Mesendoderm (in vitro differentiated cells): ENCODE measurements around the gene PGAP2.
"Not testable (repeated sequence)": the region's sequence is repeated elsewhere in the genome, so short reads cannot be mapped to it uniquely, and the experiment has no call there.

Experiments used
- DNase-seq: peaks from one replicate; pipeline ENCODE4 v3.0.0; 2013
- H2AK5ac ChIP-seq: 2 replicates; pipeline ENCODE4 v1.6.1; 2013; ENCODE audit warnings: low read length, inconsistent platforms
- H2BK120ac ChIP-seq: 2 replicates; pipeline ENCODE4 v1.6.1; 2013; ENCODE audit warnings: low read depth, mild to moderate bottlenecking, low read length, moderate library complexity, mixed read lengths
- H2BK15ac ChIP-seq: replicated peaks from 2 replicates; pipeline ENCODE4 v1.6.1; 2013; ENCODE audit warnings: low read depth, mild to moderate bottlenecking, moderate library complexity
- H2BK5ac ChIP-seq: 2 replicates; pipeline ENCODE4 v1.6.1; 2013; ENCODE audit warnings: low read length, inconsistent platforms
- H3K18ac ChIP-seq: 2 replicates; pipeline ENCODE4 v1.6.1; 2013; ENCODE audit warnings: mild to moderate bottlenecking, low read length, mixed read lengths
- H3K23ac ChIP-seq: one replicate; pipeline ENCODE4 v1.6.1; 2013; ENCODE audit warnings: low read length
- H3K27ac ChIP-seq: 2 replicates; pipeline ENCODE4 v1.5.1; 2013; ENCODE audit warnings: low read depth, mild to moderate bottlenecking, inconsistent platforms, low read length, moderate library complexity
- H3K27me3 ChIP-seq: 2 replicates; pipeline ENCODE4 v1.6.1; 2013; ENCODE audit warnings: low read length, control low read depth, mild to moderate bottlenecking, inconsistent platforms; ENCODE audit not compliant: insufficient read depth, poor library complexity
- H3K36me3 ChIP-seq: 2 replicates; pipeline ENCODE4 v1.6.1; 2013; ENCODE audit warnings: low read length, inconsistent platforms; ENCODE audit not compliant: control insufficient read depth, insufficient read depth
- H3K4ac ChIP-seq: one replicate; pipeline ENCODE4 v1.6.1; 2013; ENCODE audit warnings: low read depth, mild to moderate bottlenecking, low read length, moderate library complexity
- H3K4me1 ChIP-seq: 2 replicates; pipeline ENCODE4 v1.6.1; 2013; ENCODE audit warnings: low read depth, low read length, inconsistent platforms; ENCODE audit not compliant: control insufficient read depth
- H3K4me2 ChIP-seq: 2 replicates; pipeline ENCODE4 v1.6.1; 2013; ENCODE audit warnings: low read length
- H3K4me3 ChIP-seq: 2 replicates; pipeline ENCODE4 v1.5.1; 2013; ENCODE audit warnings: mild to moderate bottlenecking, low read length
- H3K56ac ChIP-seq: one replicate; pipeline ENCODE4 v1.6.1; 2013; ENCODE audit warnings: low read length
- H3K79me1 ChIP-seq: 2 replicates; pipeline ENCODE4 v1.6.1; 2013; ENCODE audit warnings: low read length, inconsistent platforms
- H3K79me2 ChIP-seq: 2 replicates; pipeline ENCODE4 v1.6.1; 2013; ENCODE audit warnings: mild to moderate bottlenecking, low read length; ENCODE audit not compliant: control insufficient read depth, insufficient read depth
- H3K9ac ChIP-seq: 2 replicates; pipeline ENCODE4 v1.6.1; 2013; ENCODE audit warnings: low read length, inconsistent platforms
- H4K5ac ChIP-seq: one replicate; pipeline ENCODE4 v1.6.1; 2013; ENCODE audit warnings: low read length
- H4K8ac ChIP-seq: one replicate; pipeline ENCODE4 v1.6.1; 2013; ENCODE audit warnings: low read depth, mild to moderate bottlenecking, control low read depth, low read length, moderate library complexity
- WGBS: extraction: QIAGEN DNeasy Blood & Tissue Kit; methylation state at CpG from one replicate; pipeline ENCODE4 v1.1.7; 2013; ENCODE audit warnings: low lambda C conversion rate, missing lambda C conversion rate; ENCODE audit not compliant: insufficient coverage; ENCODE audit errors: extremely low coverage; 5-methylcytosine and 5-hydroxymethylcytosine counted together

PGAP2 gene

GRCh38 chr11:3809624-3809928, 1.2 kb downstream of the PGAP2 start:
- DNase-seq, result peak; percentile 27
- no peak overlapping the region for H3K4me2 ChIP-seq
- H3K79me2 ChIP-seq, result no peaks in the 10 kb centered on the region

DNA sequence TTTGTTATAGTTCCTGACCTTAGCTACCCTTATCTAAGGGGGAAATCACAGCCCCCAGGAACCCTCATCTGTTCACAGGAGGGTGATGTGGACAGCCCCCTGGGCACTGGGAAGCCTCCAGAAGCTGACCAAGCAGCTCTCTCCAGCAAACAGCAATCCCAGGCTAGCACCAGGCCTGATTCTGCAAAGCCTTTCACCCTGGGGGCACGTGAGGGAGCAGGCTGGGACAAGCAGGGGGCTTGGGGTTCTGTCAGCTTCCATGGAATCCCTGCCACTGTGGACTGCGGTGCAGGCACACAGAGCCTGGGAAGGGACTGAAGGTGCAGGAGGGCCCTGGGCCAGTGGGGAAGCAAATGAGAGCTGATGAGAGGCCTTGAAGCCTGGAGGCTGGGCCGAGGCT, 2.1 kb downstream of the PGAP2 start:
- no peak overlapping the region for H4K8ac ChIP-seq
- no peaks in the 10 kb centered on the region for H3K27me3 ChIP-seq
- H3K4me1 ChIP-seq, result no peaks in the 10 kb centered on the region
- H3K23ac ChIP-seq, result no peak overlapping the region
- no peaks in the 10 kb centered on the region for H3K36me3 ChIP-seq
- DNase-seq, result no peak
- no peak overlapping the region for H3K4me3 ChIP-seq
- no peak overlapping the region for H3K18ac ChIP-seq
- H3K79me1 ChIP-seq, result peaks cover 2% of the 10 kb centered on the region
- no peak overlapping the region for H3K4ac ChIP-seq
- no peak overlapping the region for H3K4me2 ChIP-seq
- H4K5ac ChIP-seq, result no peak overlapping the region
- no peak overlapping the region for H3K27ac ChIP-seq
- no peak overlapping the region for H3K56ac ChIP-seq
- no peak overlapping the region for H2AK5ac ChIP-seq
- no peak overlapping the region for H2BK5ac ChIP-seq
- no peaks in the 10 kb centered on the region for H3K79me2 ChIP-seq
- no peak overlapping the region for H3K9ac ChIP-seq
- no peak overlapping the region for H2BK15ac ChIP-seq
- WGBS, result no CpG with 5 or more reads among the region's 3 CpGs
- no peak overlapping the region for H2BK120ac ChIP-seq

More at GRCh38 chr11:3809624-3809928, 1.2 kb downstream of the PGAP2 start:
- WGBS, result no CpG with 5 or more reads among the region's 1 CpG
- Histone ChIP-seq H2BK15ac (no peak overlapping the region), H4K5ac (no peak overlapping the region), H3K27ac (no peak overlapping the region), H3K4me3 (no peak overlapping the region), H3K18ac (no peak overlapping the region), H3K4ac (no peak overlapping the region), H3K23ac (no peak overlapping the region), H3K56ac (no peak overlapping the region), H3K9ac (peak overlapping the region; percentile 4), H2BK120ac (no peak overlapping the region), H4K8ac (no peak overlapping the region), H2BK5ac (no peak overlapping the region), H3K4me1 (no peaks in the 10 kb centered on the region), H2AK5ac (no peak overlapping the region), H3K27me3 (no peaks in the 10 kb centered on the region), H3K79me1 (peaks cover 2% of the 10 kb centered on the region), H3K36me3 (no peaks in the 10 kb centered on the region)

DNA sequence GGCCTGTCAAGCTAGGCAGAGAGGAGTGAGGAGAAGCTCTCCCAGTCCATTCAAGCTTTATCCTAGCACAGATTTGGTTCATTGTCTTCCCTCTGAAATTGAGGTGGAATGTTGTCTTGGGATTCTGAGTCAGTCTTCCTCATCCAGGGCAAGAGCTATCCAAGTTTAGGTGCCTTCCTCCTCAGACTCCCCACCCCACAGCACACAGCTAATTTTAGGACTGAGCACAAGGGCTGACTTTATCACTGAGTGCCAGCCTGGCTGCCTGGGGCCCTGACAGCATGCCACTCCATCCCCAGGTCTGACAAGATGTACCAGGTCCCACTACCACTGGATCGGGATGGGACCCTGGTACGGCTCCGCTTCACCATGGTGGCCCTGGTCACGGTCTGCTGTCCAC, 2.6 kb downstream of the PGAP2 start:
- Histone ChIP-seq H3K4me3 (no peak overlapping the region), H4K8ac (no peak overlapping the region), H3K27ac (no peak overlapping the region), H3K56ac (no peak overlapping the region), H3K4me1 (no peaks in the 10 kb centered on the region), H3K4me2 (no peak overlapping the region), H2BK15ac (no peak overlapping the region), H3K79me2 (no peaks in the 10 kb centered on the region), H2AK5ac (no peak overlapping the region), H3K79me1 (peaks cover 2% of the 10 kb centered on the region), H2BK5ac (no peak overlapping the region), H3K18ac (no peak overlapping the region), H4K5ac (no peak overlapping the region), H3K9ac (no peak overlapping the region), H3K36me3 (no peaks in the 10 kb centered on the region), H3K23ac (no peak overlapping the region), H3K27me3 (no peaks in the 10 kb centered on the region), H2BK120ac (no peak overlapping the region), H3K4ac (no peak overlapping the region)
- WGBS, result no CpG with 5 or more reads among the region's 4 CpGs
- DNase-seq, result no peak

DNA sequence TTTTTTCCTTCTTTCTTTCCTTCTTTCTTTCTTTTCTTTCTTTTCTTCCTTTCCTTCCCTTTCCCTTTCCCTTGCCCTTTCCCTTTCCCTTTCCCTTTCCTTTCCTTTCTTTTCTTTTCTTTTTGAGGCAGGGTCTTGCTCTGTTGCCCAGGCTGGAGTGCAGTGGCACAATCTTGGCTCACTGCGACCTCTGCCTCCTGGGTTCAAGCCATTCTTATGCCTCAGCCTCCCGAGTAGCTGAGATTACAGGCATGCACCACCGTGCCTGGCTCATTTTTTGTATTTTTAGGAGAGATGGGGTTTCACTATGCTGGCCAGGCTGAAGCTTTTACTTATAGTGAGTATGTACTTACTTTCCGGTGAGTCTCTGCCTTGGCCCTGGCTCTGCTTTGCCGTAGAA, 6.5 kb downstream of the PGAP2 start:
- H4K5ac ChIP-seq, H4K8ac ChIP-seq, H3K79me2 ChIP-seq, H3K4me2 ChIP-seq, DNase-seq, H3K56ac ChIP-seq, H3K27me3 ChIP-seq, H3K79me1 ChIP-seq, H2AK5ac ChIP-seq, H3K36me3 ChIP-seq, H2BK15ac ChIP-seq, H3K23ac ChIP-seq, H3K27ac ChIP-seq, H2BK120ac ChIP-seq, H3K18ac ChIP-seq, H3K4me1 ChIP-seq, H3K4ac ChIP-seq, H3K9ac ChIP-seq, H2BK5ac ChIP-seq, H3K4me3 ChIP-seq: not testable (repeated sequence)
- WGBS, result no CpG with 5 or more reads among the region's 5 CpGs

DNA sequence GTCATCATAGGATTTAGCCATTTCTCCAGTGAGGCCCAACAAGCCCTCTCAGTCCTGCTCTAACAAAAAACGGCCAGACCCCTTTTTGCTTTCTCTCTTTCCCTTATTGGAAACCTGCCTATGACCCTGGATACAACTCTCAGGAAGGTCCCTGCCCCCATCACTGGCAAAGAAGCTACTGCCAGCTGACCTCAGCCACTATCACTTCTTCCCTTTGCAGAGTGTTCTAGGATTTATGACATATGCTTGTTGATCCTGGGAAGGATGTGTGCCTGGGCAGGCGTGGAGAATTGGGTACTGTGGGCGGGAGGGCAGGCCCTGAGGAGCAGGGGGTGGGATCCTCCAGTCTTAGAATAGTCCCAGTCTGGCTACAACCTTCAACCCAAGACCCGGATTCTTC, 7.5 kb downstream of the PGAP2 start:
- WGBS, result no CpG with 5 or more reads among the region's 4 CpGs
- H3K18ac ChIP-seq, result no peak overlapping the region
- H2BK5ac ChIP-seq, result no peak overlapping the region
- H3K36me3 ChIP-seq, result no peaks in the 10 kb centered on the region
- no peak overlapping the region for H4K5ac ChIP-seq
- no peak overlapping the region for H2BK120ac ChIP-seq
- H3K4me1 ChIP-seq, result peaks cover 2% of the 10 kb centered on the region
- H3K9ac ChIP-seq, result no peak overlapping the region
- no peaks in the 10 kb centered on the region for H3K27me3 ChIP-seq
- H4K8ac ChIP-seq, result no peak overlapping the region
- no peak for DNase-seq
- H3K4me3 ChIP-seq, result no peak overlapping the region
- H2BK15ac ChIP-seq, result no peak overlapping the region
- no peak overlapping the region for H3K27ac ChIP-seq
- H3K23ac ChIP-seq, result no peak overlapping the region
- H3K79me1 ChIP-seq, result no peaks in the 10 kb centered on the region
- H3K4ac ChIP-seq, result no peak overlapping the region
- no peaks in the 10 kb centered on the region for H3K79me2 ChIP-seq
- H3K4me2 ChIP-seq, result no peak overlapping the region
- no peak overlapping the region for H2AK5ac ChIP-seq
- H3K56ac ChIP-seq, result no peak overlapping the region

GRCh38 chr11:3816673-3817072, 8.3 kb downstream of the PGAP2 start:
- no peak overlapping the region for H4K5ac ChIP-seq
- no peak overlapping the region for H3K27ac ChIP-seq
- H3K18ac ChIP-seq, result no peak overlapping the region
- H3K27me3 ChIP-seq, result no peaks in the 10 kb centered on the region
- H3K79me2 ChIP-seq, result no peaks in the 10 kb centered on the region
- H3K56ac ChIP-seq, result no peak overlapping the region
- WGBS, result no CpG with 5 or more reads among the region's 2 CpGs
- H3K4me3 ChIP-seq, result no peak overlapping the region
- no peaks in the 10 kb centered on the region for H3K79me1 ChIP-seq
- peak; percentile 42 for DNase-seq
- H4K8ac ChIP-seq, result no peak overlapping the region
- H2BK5ac ChIP-seq, result no peak overlapping the region
- H2BK15ac ChIP-seq, result no peak overlapping the region
- H3K4ac ChIP-seq, result no peak overlapping the region
- no peak overlapping the region for H3K23ac ChIP-seq
- H2BK120ac ChIP-seq, result no peak overlapping the region
- peaks cover 2% of the 10 kb centered on the region for H3K4me1 ChIP-seq
- H2AK5ac ChIP-seq, result no peak overlapping the region
- H3K4me2 ChIP-seq, result no peak overlapping the region
- H3K9ac ChIP-seq, result no peak overlapping the region
- H3K36me3 ChIP-seq, result no peaks in the 10 kb centered on the region
